Ovary (tissue), 9 donors: ENCODE results near the gene ARMC12. TPM values are rescaled to one million over a fixed set of nuclear protein-coding genes. Genes with fewer than 3 reads are reported as not detected.

ENCODE experiments used
- DNase-seq, 5 donors: peaks; one replicate each; pipeline ENCODE4 v3.0.0-alpha.2; 2019 to 2020
- H3K27ac ChIP-seq, 2 donors: fragments of 200-600 bp; one replicate each; pipeline versions ENCODE4 v1.5.1 to v1.8.0; 2019 to 2022
- H3K27me3 ChIP-seq: fragments of 200-600 bp; one replicate; pipeline ENCODE4 v1.8.0; 2022
- H3K36me3 ChIP-seq: fragments of 200-600 bp; sonication (generic); one replicate; pipeline ENCODE4 v1.5.1; 2019
- H3K4me1 ChIP-seq: one replicate; pipeline ENCODE4 v1.8.1; 2013; ENCODE audit warnings: mild to moderate bottlenecking, moderate library complexity; ENCODE audit not compliant: insufficient read depth
- H3K4me3 ChIP-seq: fragments of 200-600 bp; sonication (generic); one replicate; pipeline ENCODE4 v1.5.1; 2017
- H3K9me3 ChIP-seq, 2 donors: fragments of 200-600 bp in 1 of 2; sonication (generic) in 1 of 2; one replicate each; pipeline versions ENCODE4 v1.5.1 to v1.8.1; 2013 to 2019; ENCODE audit warnings: mild to moderate bottlenecking in 1 of 2, moderate library complexity in 1 of 2
- EP300 ChIP-seq: sonication (generic); formaldehyde crosslinking; IDR thresholded peaks from one replicate; pipeline ENCODE4 v1.6.1; 2017; ENCODE audit warnings: antibody characterized with exemption
- POLR2A ChIP-seq: fragments of 450-650 bp; IDR thresholded peaks from one replicate; pipeline ENCODE4 v1.6.1; 2017; ENCODE audit warnings: antibody characterized with exemption, mild to moderate bottlenecking, moderate library complexity
- WGBS, 3 donors: extraction: QIAGEN DNeasy Blood & Tissue Kit in 1 of 3; methylation state at CpG; one replicate each; pipeline versions ENCODE4 v1.1.5 to v1.1.7; 2013 to 2017; 5-methylcytosine and 5-hydroxymethylcytosine counted together
- intact Hi-C, 4 donors: fragments of 100-400 bp; cut with DNase I; formaldehyde crosslinking; loops; one replicate each; pipeline versions ENCODE4 v1.11.0 to v1.15.1; 2022 to 2023
- polyA plus RNA-seq, 2 donors: library from polyadenylated mRNA; stranded (reverse); fragments of 200-250 nt in 1 of 2; fragments of 350-450 nt in 1 of 2; fragmentation: Illumina TruSeq in 1 of 2; extraction: RNeasy Lipid Tissue Mini Kit (QIAGEN cat#74804) in 1 of 2; gene quantifications; one replicate each; pipeline ENCODE4 v1.2.3, GENCODE V29; 2013 to 2014
- total RNA-seq, 7 donors: library from RNA; depleted of rRNA in 2 of 7; stranded (reverse); fragments of >200 nt in 2 of 7; fragmentation: NEBNext Ultra II Directional in 3 of 7; extraction: Animal tissue kit (Norgen Biotek cat#: 25700) in 3 of 7; gene quantifications; one replicate each; pipeline versions ENCODE4 v1.1.0 to v1.2.4, GENCODE V29; 2016 to 2023
- TF ChIP-seq, protein P1 (sequence below), 3 donors: fragments of 450-650 bp in 2 of 3; fragments of 200-600 bp in 1 of 3; IDR thresholded peaks; one replicate each; pipeline versions ENCODE4 v1.5.1 to v1.8.0; 2016 to 2022; ENCODE audit warnings: antibody characterized with exemption in 3 of 3, mild to moderate bottlenecking in 1 of 3
- donor health status: DM: no; HTN: no; CAD: no; lungs with moderate emphysema.
- donor health status: DM: no; HTN: no; CAD: no.
- donor health status: Bipolar disorder and iron deficiency.
- donor health status: DM: yes; HTN: yes; CAD: no.
- donor health status: DM: no; HTN: no; CAD: no.
- donor health status: DM: yes; HTN: yes; CAD: no.

ARMC12 gene
- total and polyA plus RNA-seq, 9 donors, result 0.34 to 1.9 (median 1.0) TPM

DNA sequence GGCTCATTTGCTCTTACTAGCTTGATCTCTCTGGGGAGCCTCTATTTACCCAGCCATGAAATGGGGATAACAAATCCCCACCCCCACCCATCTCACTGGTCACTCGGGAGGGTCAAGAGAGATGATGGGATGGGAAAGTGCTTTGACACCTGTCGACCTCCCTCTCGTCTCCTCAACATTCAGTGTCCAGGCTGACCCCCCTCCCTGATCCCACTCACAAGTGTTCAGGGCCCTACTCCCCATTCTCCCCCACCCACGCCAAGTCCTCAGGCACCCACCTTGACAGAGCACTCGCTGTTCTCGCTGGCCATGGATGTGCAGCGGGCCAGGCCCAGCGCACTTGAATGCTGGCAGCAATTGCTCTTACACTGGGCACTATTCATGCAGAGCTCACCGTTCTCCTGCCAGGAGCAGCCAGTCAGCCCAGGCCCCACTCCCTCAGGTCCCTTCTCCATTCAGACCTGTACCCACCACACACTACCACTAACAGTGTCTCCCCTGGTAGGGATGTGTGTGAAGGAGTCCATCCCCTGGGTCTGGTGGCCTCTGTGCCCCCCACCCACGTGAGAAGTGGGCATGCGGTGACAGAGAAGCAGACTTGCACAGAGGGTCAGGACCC lies 58.7 kb downstream of the ARMC12 start:
- Histone ChIP-seq H3K27ac (no peak overlapping the region), H3K4me1 (no peaks in the 10 kb centered on the region), H3K27me3 (no peaks in the 10 kb centered on the region), H3K36me3 (no peaks in the 10 kb centered on the region), H3K9me3 (no peaks in the 10 kb centered on the region), H3K4me3 (no peak overlapping the region)
- no peak for DNase-seq
- 85 to 91% (median 87%) methylated on average over 11 of the region's 11 CpGs for WGBS, 3 donors
- TF ChIP-seq, protein P1, sequence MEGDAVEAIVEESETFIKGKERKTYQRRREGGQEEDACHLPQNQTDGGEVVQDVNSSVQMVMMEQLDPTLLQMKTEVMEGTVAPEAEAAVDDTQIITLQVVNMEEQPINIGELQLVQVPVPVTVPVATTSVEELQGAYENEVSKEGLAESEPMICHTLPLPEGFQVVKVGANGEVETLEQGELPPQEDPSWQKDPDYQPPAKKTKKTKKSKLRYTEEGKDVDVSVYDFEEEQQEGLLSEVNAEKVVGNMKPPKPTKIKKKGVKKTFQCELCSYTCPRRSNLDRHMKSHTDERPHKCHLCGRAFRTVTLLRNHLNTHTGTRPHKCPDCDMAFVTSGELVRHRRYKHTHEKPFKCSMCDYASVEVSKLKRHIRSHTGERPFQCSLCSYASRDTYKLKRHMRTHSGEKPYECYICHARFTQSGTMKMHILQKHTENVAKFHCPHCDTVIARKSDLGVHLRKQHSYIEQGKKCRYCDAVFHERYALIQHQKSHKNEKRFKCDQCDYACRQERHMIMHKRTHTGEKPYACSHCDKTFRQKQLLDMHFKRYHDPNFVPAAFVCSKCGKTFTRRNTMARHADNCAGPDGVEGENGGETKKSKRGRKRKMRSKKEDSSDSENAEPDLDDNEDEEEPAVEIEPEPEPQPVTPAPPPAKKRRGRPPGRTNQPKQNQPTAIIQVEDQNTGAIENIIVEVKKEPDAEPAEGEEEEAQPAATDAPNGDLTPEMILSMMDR (IDR thresholded peaks at IDR 0.05), result no peak
- no peak for TF ChIP-seq EP300
- TF ChIP-seq POLR2A, result no peak
- intact Hi-C loops, result no loop called here

DNA sequence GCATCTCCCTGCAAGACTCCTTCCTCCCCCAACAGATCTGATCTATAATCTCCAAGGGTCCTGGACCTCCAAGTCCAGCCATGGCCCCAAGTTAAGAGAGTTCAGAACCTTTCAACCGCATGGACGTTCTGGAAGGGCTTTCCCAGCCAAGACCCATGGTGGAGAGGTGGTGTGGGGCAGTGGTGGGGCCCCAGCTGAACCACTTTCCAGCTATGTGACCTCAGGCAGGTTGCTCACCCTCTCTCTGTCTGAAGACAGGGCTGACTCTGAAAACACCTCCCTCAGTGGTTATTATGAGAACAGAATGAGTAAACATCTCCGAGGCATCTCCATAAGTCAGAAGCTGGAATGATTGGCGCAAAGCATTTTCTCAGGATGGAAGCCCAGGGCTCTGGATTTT lies 59.4 kb downstream of the ARMC12 start:
- no peak overlapping the region for H3K27ac ChIP-seq
- intact Hi-C loops, result no loop called here
- H3K4me1 ChIP-seq, result no peaks in the 10 kb centered on the region
- no peaks in the 10 kb centered on the region for H3K27me3 ChIP-seq
- no peaks in the 10 kb centered on the region for H3K9me3 ChIP-seq
- no peak overlapping the region for H3K4me3 ChIP-seq
- 70 to 80% (median 74%) methylated on average over 4 of the region's 4 CpGs for WGBS, 3 donors
- DNase-seq, result no peak
- H3K36me3 ChIP-seq, result no peaks in the 10 kb centered on the region
- no peak for TF ChIP-seq EP300
- no peak for TF ChIP-seq POLR2A
- TF ChIP-seq, protein P1 (IDR thresholded peaks at IDR 0.05), result no peak

DNA sequence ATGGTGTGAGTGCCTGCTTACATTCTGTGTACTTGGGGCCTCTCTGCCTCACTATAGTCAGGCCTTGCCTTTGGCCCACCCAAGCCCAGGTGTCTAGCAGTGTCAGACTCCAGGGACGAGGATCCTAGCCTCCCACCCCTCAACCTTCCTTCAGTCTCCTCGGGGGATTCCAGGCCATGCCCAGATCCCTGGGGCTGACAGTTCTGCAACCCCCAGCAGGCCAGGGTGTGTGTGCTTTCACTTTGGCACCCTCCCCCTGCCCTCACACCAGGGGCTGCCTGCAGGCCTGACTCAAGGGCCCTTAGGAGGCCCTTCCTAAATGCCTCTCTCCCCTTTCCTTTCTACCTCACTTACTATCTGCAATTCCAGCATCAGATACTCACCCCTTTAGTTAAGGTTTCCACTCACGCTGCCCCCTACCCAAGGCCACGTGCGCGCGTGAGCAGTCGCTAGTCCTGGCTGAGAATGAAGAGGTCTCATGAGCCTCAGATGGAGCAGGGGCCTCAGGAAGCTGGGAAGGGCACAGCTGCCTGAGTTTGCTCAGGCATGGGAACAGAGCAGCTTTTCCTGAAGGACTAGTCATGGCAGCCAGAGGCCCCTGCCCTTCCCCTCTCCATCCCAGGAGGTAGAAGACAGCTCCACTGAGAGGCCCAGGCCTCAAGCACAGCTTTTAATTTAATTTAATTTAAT lies 61.1 kb downstream of the ARMC12 start:
- H3K9me3 ChIP-seq, result no peaks in the 10 kb centered on the region
- 78 to 82% (median 78%) methylated on average over 8 of the region's 8 CpGs for WGBS, 3 donors
- TF ChIP-seq, protein P1 (IDR thresholded peaks at IDR 0.05), result no peak
- TF ChIP-seq POLR2A (no peak), EP300 (no peak)
- no peaks in the 10 kb centered on the region for H3K27me3 ChIP-seq
- H3K36me3 ChIP-seq, result no peaks in the 10 kb centered on the region
- DNase-seq, result no peak
- intact Hi-C loops, result loop anchor here in 2 of 4 donors (1.0 kb wide), 1 partner anchor 11 kb away; no protein-coding TSS in a partner anchor
- no peak overlapping the region for H3K4me3 ChIP-seq
- no peak overlapping the region for H3K27ac ChIP-seq
- H3K4me1 ChIP-seq, result no peaks in the 10 kb centered on the region

Other genes with a start within 250 kb of the ARMC12 start
- gene TEAD3, start 240.0 kb upstream of the ARMC12 start, total RNA-seq, result 10 to 100 TPM; 15.7 to 63.1 (median 35.6) TPM
- 10 to 100 TPM; 21.6 to 27.1 TPM for gene TEAD3, start 240.0 kb upstream of the ARMC12 start, polyA plus RNA-seq
- gene TULP1, start 224.1 kb upstream of the ARMC12 start, total RNA-seq, result 1 to 10 TPM in 1 of 7 donors, under 1 TPM in 3, not detected in 3; 0.17 to 1.1 (median 0.62) TPM
- under 1 TPM; 0.27 to 0.50 TPM for gene TULP1, start 224.1 kb upstream of the ARMC12 start, polyA plus RNA-seq
- gene FKBP5, start 48.1 kb upstream of the ARMC12 start, total RNA-seq, result 100 to 1,000 TPM in 5 of 7 donors, 10 to 100 TPM in 2; 36.2 to 231 (median 142) TPM
- gene FKBP5, start 48.1 kb upstream of the ARMC12 start, polyA plus RNA-seq, result 100 to 1,000 TPM in 1 of 2 donors, 10 to 100 TPM in 1; 69.2 to 166 TPM
- not detected for gene CLPSL2, start 39.6 kb downstream of the ARMC12 start, total RNA-seq
- gene CLPSL2, start 39.6 kb downstream of the ARMC12 start, polyA plus RNA-seq, result not detected
- not detected for gene CLPSL1, start 44.0 kb downstream of the ARMC12 start, total RNA-seq
- gene CLPSL1, start 44.0 kb downstream of the ARMC12 start, polyA plus RNA-seq, result not detected
- 10 to 100 TPM in 2 of 7 donors, 1 to 10 TPM in 1, not detected in 4; 3.1 to 16.0 (median 10.2) TPM for gene CLPS, start 60.3 kb downstream of the ARMC12 start, total RNA-seq
- not detected for gene CLPS, start 60.3 kb downstream of the ARMC12 start, polyA plus RNA-seq
- not detected for gene LHFPL5, start 68.3 kb downstream of the ARMC12 start, total RNA-seq
- gene LHFPL5, start 68.3 kb downstream of the ARMC12 start, polyA plus RNA-seq, result not detected
- gene SRPK1, start 184.1 kb downstream of the ARMC12 start, total RNA-seq, result 10 to 100 TPM; 21.1 to 28.4 (median 23.5) TPM
- gene SRPK1, start 184.1 kb downstream of the ARMC12 start, polyA plus RNA-seq, result 10 to 100 TPM in 1 of 2 donors, 1 to 10 TPM in 1; 7.3 to 18.5 TPM